ENCODE data around the gene PRSS1. TPM values are rescaled to one million over a fixed set of nuclear protein-coding genes. Genes with fewer than 3 reads are reported as not detected.

The PRSS1 gene
- total and polyA plus RNA-seq, 2 donors (not counting 1 experiment from before 2014, with no cell fraction given) = not detected

GRCh38 chr7:142796001-142796500 is 46.8 kb downstream of the PRSS1 start:
- H3K9me3 ChIP-seq (ENCODE audit: control extremely low read depth in 1 of 3, control insufficient read depth in 2 of 3, insufficient read depth in 1 of 3, low read length in 2 of 3) = no peaks in the 10 kb centered on the region
- H2AFZ ChIP-seq (ENCODE audit: insufficient read depth, low read depth, low read length, poor library complexity, severe bottlenecking) = peak overlapping the region; percentile 71
- Mint-ChIP-seq H3K4me1 (peaks cover 80% of the 10 kb centered on the region), H3K27ac (peak overlapping the region; percentile 100), H3K4me3 (peak overlapping the region; percentile 100), H3K9me3 (ENCODE audit: insufficient read depth) (no peaks in the 10 kb centered on the region), H3K27me3 (no peaks in the 10 kb centered on the region)
- peaks cover 62 to 77% of the 10 kb centered on the region in 2 donors for H3K4me1 ChIP-seq (ENCODE audit: control insufficient read depth in 2 of 2, insufficient read depth in 2 of 2, low read length in 2 of 2)
- DNase-seq (no peak), ATAC-seq (ENCODE audit: low read depth) (no peak)
- peak overlapping the region; percentile 83 for H3K4me2 ChIP-seq (replicated peaks; ENCODE audit: low read depth, low read length, poor library complexity, severe bottlenecking)
- H3K9ac ChIP-seq (ENCODE audit: low read length) = peak overlapping the region; percentile 91
- no peak for TF ChIP-seq EZH2 (IDR thresholded peaks at IDR 0.05; ENCODE audit: borderline replicate concordance, insufficient read depth, low read depth, low read length, poor library complexity, severe bottlenecking)
- TF ChIP-seq CTCF (IDR thresholded peaks at IDR 0.05) = no peak
- CTCF ChIA-PET = interaction anchor here (1.0 to 32.8 kb wide), 6 partner anchors 13 to 164 kb away, joined by 4 to 1138 read pairs (median 7); partner anchors contain the start of gene EPHB6
- POLR2A ChIA-PET = interaction anchor here (0.8 to 18.8 kb wide), 5 partner anchors 11 to 529 kb away, joined by 3 to 961 read pairs (median 47); partner anchors contain the start of gene EPHB6
- H3K27me3 ChIP-seq (replicated peaks in 1 of 4; ENCODE audit: control extremely low read depth in 1 of 4, control insufficient read depth in 3 of 4, insufficient read depth in 4 of 4, low read length in 3 of 4) = no peaks in the 10 kb centered on the region
- intact Hi-C loops (cut with micrococcal nuclease) = no loop called here
- H4K20me1 ChIP-seq (ENCODE audit: control insufficient read depth, insufficient read depth, low read length, poor library complexity, severe bottlenecking) = no peaks in the 10 kb centered on the region
- peaks cover 60% of the 10 kb centered on the region for H3K79me2 ChIP-seq (ENCODE audit: control insufficient read depth, insufficient read depth, low read length)
- peak overlapping the region; percentile 45 to 93 (median 90) for H3K4me3 ChIP-seq (ENCODE audit: control extremely low read depth in 1 of 5, extremely low read depth in 1 of 5, insufficient read depth in 1 of 5, low read depth in 2 of 5, low read length in 4 of 5)
- H3K36me3 ChIP-seq (replicated peaks in 1 of 2; ENCODE audit: control extremely low read depth in 1 of 2, control insufficient read depth in 1 of 2, extremely low read depth in 1 of 2, insufficient read depth in 2 of 2, low read length in 1 of 2) = peaks cover 0 to 11% of the 10 kb centered on the region in 2 experiments
- H3K27ac ChIP-seq (ENCODE audit: low read length in 2 of 2) = peak overlapping the region; percentile 94 to 99
- WGBS (ENCODE audit: insufficient coverage) = 20% methylated on average over 9 of the region's 9 CpGs

All from B cell (primary cell).